CD1c-positive myeloid dendritic cell (primary cell): ENCODE results near the gene CNTD1.

Source experiments
- DNase-seq: peaks from one replicate; pipeline ENCODE4 v3.0.0-alpha.2; 2016; ENCODE audit errors: extremely low spot score

CNTD1 gene

GRCh38 chr17:42779936-42780850 lies 18.5 kb upstream of the CNTD1 start, which contains the start of gene WNK4:
WNK4 (plus strand) TSS chr17:42780610; CDS start chr17:42780699, 89 bp downstream.
- DNase-seq, result no peak

GRCh38 chr17:42780851-42781638 lies 17.6 kb upstream of the CNTD1 start:
- no peak for DNase-seq

DNA sequence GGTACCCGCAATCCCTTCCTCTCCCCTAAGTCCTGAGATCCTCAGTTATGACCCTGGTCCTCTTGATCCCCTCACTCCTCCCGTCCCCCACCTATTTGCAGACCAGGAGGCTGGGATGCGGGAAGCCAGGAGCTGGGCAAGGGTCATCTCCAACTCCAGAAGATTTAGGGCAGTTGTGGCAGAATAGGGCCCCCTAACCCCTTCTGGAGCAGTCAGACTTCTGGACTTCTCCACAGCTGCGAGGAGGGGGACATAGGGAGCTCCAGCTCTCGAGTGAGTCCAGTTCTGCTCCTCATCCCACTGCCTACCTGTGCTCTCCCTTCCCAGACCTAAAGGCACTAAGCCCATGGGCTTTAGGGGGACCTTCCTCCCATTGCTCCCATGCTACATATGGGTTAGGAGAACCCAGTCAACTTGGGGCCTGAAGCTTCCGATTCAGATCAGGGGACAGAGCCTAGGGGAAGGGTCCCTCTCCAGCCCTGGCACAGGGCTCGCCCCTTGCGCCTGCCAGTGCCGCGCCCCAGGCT lies 17.0 kb upstream of the CNTD1 start:
- no peak for DNase-seq

DNA sequence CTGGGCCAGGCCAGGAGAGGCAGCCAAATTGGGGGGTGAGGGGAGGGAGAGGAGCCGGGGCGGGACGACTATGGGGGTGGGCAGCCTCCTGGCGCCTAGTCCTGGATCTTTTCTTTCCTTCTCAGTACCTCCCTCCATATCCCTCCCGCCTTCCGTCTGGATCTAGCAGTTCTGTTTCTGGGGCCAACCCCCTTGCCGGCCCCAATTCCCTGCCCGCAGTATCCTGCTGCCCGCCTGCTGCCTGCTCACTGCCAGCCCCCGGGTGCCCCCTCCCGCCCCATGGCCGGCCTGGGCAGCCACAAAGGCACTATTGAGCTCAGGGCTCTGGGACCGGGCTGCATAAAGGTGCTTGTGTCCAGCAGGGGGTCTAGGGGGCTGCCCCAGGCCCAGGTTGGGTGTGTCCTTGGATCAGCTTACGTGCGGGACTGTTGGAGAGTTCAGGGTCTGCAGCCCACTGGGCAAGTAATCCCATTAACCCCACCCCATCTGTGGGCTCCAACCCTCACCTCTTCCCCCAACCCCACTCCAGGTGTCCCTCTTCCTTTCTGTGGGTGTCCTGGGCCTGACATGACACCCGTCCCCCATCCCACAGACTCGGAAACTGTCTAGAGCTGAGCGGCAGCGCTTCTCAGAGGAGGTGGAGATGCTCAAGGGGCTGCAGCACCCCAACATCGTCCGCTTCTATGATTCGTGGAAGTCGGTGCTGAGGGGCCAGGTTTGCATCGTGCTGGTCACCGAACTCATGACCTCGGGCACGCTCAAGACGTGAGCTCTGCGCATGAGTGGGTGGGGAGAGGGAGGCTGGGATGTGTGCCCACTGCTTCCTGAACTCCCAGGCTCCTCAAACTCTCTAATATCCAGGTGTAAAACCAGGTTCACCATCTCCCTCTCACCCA lies 16.2 kb upstream of the CNTD1 start:
- no peak for DNase-seq

- DNase-seq, result no peak
Measured at GRCh38 chr17:42783062-42783790, 15.4 kb upstream of the CNTD1 start.

DNA sequence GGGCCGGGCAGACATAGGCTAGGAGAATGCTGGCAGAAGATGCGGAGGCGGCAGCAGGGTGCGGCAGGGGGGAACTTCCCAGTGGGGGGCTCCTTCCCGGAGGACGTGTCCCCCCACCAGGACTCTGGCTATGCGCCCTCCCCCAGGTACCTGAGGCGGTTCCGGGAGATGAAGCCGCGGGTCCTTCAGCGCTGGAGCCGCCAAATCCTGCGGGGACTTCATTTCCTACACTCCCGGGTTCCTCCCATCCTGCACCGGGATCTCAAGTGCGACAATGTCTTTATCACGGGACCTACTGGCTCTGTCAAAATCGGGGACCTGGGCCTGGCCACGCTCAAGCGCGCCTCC lies 14.9 kb upstream of the CNTD1 start:
- no peak for DNase-seq

- DNase-seq, result peak; percentile 57
Measured at GRCh38 chr17:42784409-42784808, 14.3 kb upstream of the CNTD1 start.

- DNase-seq, result peak; percentile 63
Measured at GRCh38 chr17:42784811-42785592, 13.7 kb upstream of the CNTD1 start.

DNA sequence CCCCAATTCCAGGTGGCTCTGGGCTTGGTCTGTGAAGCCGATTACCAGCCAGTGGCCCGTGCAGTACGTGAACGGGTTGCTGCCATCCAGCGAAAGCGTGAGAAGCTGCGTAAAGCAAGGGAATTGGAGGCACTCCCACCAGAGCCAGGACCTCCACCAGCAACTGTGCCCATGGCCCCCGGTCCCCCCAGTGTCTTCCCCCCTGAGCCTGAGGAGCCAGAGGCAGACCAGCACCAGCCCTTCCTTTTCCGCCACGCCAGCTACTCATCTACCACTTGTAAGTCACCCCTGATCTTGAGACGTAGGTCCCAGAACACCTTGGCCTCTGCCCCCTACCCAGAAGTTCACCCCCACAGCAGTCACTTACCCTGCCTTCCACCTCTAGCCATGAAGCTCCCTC lies 11.4 kb upstream of the CNTD1 start:
- DNase-seq, result no peak

GRCh38 chr17:42791948-42792347 lies 6.7 kb upstream of the CNTD1 start:
- DNase-seq, result no peak

GRCh38 chr17:42792545-42792944 lies 6.1 kb upstream of the CNTD1 start:
- DNase-seq, result no peak

DNA sequence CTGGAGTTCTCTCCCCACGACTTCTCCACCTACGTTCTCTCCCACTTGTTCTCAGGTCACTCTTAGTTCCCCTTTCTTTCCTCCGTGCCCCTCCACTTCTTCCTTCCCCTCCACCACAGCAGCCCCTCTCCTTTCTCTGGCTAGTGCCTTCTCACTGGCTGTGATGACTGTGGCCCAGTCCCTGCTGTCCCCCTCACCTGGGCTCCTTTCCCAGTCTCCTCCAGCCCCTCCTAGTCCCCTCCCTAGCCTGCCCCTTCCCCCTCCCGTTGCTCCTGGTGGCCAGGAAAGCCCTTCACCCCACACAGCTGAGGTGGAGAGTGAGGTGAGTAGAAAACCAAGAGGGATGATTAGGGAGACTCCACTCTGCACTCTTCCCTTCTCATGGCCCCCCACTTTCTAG lies 3.6 kb upstream of the CNTD1 start:
- no peak for DNase-seq

GRCh38 chr17:42795465-42795864 lies 3.2 kb upstream of the CNTD1 start:
- no peak for DNase-seq

DNA sequence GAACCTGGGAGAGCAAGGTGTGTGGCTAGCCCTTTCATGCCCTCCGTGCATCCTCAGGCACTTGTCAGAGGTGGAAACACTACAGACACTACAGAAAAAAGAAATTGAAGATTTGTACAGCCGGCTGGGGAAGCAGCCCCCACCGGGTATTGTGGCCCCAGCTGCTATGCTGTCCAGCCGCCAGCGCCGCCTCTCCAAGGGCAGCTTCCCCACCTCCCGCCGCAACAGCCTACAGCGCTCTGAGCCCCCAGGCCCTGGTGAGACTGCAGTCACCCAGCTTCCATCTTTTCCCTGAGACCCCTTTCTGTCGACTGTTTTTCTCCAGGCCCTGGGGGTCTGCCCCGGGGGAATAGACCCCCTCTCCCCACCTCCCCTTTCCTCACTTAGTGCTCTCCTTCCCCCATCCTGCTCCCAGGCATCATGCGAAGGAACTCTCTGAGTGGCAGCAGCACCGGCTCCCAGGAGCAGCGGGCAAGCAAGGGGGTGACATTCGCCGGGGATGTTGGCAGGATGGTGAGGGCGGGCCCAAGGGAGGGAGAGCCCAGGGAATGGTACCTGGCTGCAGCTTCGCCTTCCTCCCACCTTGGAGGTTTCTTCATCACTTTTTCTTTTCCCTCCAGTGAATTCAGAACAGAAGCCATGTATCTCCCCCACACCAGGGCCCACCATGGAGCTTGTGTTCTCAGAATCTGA lies 2.4 kb upstream of the CNTD1 start:
- no peak for DNase-seq

DNA sequence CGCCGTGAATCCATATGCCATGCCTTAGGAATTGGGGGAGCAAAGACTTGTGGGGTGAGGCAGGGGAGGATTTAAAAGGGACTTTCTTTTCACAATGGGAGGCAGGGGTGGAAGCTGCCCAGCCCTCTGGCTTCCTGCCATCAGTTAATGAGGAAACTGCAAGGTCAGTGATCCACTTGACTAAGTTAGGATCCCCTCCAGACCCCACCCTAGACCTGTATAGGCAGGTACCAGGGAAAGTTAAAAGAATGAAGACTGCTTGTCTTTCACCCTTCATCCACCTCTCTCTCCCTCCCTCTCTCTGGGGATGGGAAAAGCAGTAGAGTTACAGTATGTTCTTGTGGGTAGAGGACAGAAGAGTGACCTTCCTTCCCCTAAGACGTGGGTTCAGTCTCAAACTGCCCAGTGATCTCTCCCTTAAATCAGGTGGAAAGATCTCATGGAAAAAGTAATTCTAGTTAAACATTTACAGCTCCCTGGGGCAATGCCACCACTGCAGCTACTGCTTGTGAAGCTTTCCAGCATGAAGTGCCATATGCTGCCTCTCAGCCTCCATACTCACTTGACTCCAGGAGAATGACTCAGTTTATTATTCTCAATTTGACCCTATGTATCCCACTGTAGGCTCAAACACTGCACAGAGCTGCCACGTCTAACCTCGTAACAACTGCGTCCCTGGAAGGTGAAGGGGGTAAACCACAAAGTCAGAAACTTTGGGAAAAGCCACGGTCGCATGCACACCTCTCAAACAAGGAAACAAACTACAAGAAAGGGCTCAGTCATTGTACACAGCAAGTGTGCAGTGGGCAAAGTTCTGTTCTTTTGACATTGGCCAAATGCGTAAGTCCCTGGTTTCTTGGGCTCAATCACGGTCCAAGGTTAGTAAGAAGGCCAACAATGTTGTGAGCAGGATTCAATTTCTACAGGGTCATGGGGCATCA lies 1.3 kb upstream of the CNTD1 start:
- no peak for DNase-seq

- no peak for DNase-seq
Measured at GRCh38 chr17:42798011-42798382, 664 bp upstream of the CNTD1 start.

DNA sequence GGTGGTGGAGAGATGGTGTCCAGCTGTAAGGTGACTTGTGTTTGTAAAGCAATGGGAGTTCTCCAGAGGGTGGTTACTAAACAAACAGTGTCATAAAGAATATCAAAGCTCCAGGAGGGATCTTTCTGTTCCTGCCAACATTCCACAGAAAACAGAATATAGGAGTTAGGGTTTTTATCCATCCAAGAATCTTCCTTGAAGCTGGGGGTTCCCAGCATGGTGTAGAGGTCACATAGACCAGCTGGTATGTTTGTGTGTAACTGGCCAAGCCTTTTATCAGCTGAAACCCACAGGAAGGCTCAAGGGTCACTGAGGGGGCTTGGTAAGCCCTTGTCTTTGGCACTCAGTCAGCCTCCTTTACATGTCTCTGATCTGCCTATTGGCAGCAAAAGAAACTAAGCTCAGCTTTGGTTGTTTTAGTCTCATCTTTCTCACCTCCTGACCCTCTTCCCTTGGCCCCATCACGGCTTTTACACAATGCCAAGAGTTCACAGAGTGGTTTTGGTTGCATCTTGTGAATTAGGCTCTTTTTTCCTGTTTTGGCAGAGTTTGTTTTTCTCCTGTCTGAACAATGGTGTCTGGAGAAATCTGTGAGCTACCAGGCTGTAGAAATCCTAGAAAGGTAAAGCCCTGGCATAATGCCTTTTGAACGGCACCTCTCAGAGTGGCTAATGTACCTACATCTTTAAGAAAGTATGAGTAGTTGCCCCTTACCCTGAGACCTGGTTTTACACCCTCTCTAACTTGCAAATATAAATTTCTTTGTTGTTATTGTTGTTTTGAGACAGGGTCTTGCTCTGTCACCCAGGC lies 4.6 kb downstream of the CNTD1 start:
- no peak for DNase-seq

DNA sequence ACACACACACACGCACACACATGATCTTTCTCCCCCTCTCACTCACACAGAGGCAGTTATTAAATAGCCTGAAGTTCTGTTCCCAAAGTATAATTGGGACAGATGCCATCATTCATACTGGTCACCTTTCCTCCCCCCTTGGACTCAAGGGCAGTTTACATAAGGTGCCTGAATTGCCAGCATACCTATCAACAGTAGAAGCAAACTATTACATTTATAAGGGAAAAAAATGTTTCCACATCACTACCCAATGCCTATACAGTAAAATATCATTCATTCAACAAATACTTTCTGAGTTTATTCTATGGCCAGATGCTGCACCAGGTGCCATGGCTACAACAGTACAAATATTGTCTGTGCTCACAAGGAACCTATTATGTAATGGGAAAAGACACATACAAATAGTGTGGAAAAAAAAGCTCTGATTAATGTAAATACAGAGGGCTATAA lies 6.3 kb downstream of the CNTD1 start:
- no peak for DNase-seq
